Trophoblast cell (in vitro differentiated cells and primary cell): ENCODE results near the gene PLOD3.

ENCODE experiments used
- DNase-seq, 2 donors: peaks; one replicate each; pipeline ENCODE4 v3.0.0-alpha.2; 2016
- H2AFZ ChIP-seq: 2 replicates; pipeline ENCODE4 v1.6.1; 2013; ENCODE audit warnings: low read length, moderate library complexity, mild to moderate bottlenecking; ENCODE audit not compliant: insufficient read depth, poor library complexity
- H2AK5ac ChIP-seq: 2 replicates; pipeline ENCODE4 v1.6.1; 2013; ENCODE audit warnings: mild to moderate bottlenecking, low read length
- H2BK120ac ChIP-seq: 2 replicates; pipeline ENCODE4 v1.6.1; 2013; ENCODE audit warnings: low read length, mild to moderate bottlenecking, moderate library complexity; ENCODE audit not compliant: insufficient read depth, poor library complexity
- H2BK12ac ChIP-seq: 2 replicates; pipeline ENCODE4 v1.6.1; 2013; ENCODE audit warnings: mild to moderate bottlenecking, low read length, moderate library complexity
- H2BK5ac ChIP-seq: 2 replicates; pipeline ENCODE4 v1.6.1; 2013; ENCODE audit warnings: low read length, low read depth, moderate library complexity, mild to moderate bottlenecking; ENCODE audit not compliant: poor library complexity
- H3K14ac ChIP-seq: 2 replicates; pipeline ENCODE4 v1.6.1; 2013; ENCODE audit warnings: mild to moderate bottlenecking, low read length
- H3K18ac ChIP-seq: 2 replicates; pipeline ENCODE4 v1.6.1; 2013; ENCODE audit warnings: mild to moderate bottlenecking, low read length
- H3K23ac ChIP-seq: 2 replicates; pipeline ENCODE4 v1.6.1; 2013; ENCODE audit warnings: low read length
- H3K27ac ChIP-seq: 2 replicates; pipeline ENCODE4 v1.5.1; 2013; ENCODE audit warnings: low read depth, mild to moderate bottlenecking, inconsistent platforms, low read length, moderate library complexity
- H3K27me3 ChIP-seq: 2 replicates; pipeline ENCODE4 v1.6.1; 2013; ENCODE audit warnings: inconsistent platforms, mild to moderate bottlenecking, low read length, moderate library complexity; ENCODE audit not compliant: insufficient read depth
- H3K36me3 ChIP-seq, 2 experiments: 1 replicate in 1 of 2; 2 replicates in 1 of 2; pipeline ENCODE4 v1.6.1; 2013; ENCODE audit warnings: low read length in 2 of 2, mild to moderate bottlenecking in 2 of 2, moderate library complexity in 1 of 2; ENCODE audit not compliant: insufficient read depth in 2 of 2, control insufficient read depth in 1 of 2
- H3K4ac ChIP-seq: 2 replicates; pipeline ENCODE4 v1.6.1; 2013; ENCODE audit warnings: low read depth, mild to moderate bottlenecking, low read length, moderate library complexity
- H3K4me1 ChIP-seq, 2 experiments: 1 replicate in 1 of 2; 2 replicates in 1 of 2; pipeline ENCODE4 v1.6.1; 2013; ENCODE audit warnings: low read length in 2 of 2, mild to moderate bottlenecking in 2 of 2, moderate library complexity in 1 of 2; ENCODE audit not compliant: insufficient read depth in 2 of 2, control insufficient read depth in 1 of 2
- H3K4me2 ChIP-seq: 2 replicates; pipeline ENCODE4 v1.6.1; 2013; ENCODE audit warnings: inconsistent platforms, mild to moderate bottlenecking, low read length, moderate library complexity
- H3K4me3 ChIP-seq: 2 replicates; pipeline ENCODE4 v1.5.1; 2013; ENCODE audit warnings: mild to moderate bottlenecking, low read depth, low read length, inconsistent platforms
- H3K79me1 ChIP-seq: one replicate; pipeline ENCODE4 v1.6.1; 2013; ENCODE audit warnings: low read length
- H3K79me2 ChIP-seq: 2 replicates; pipeline ENCODE4 v1.6.1; 2013; ENCODE audit warnings: low read length, mild to moderate bottlenecking; ENCODE audit not compliant: control insufficient read depth, insufficient read depth, poor library complexity
- H3K9ac ChIP-seq: 2 replicates; pipeline ENCODE4 v1.6.1; 2013; ENCODE audit warnings: mild to moderate bottlenecking, low read length
- H3K9me3 ChIP-seq: 2 replicates; pipeline ENCODE4 v1.6.1; 2013; ENCODE audit warnings: low read depth, mild to moderate bottlenecking, control low read depth, inconsistent platforms, low read length; ENCODE audit not compliant: insufficient read depth
- H4K12ac ChIP-seq: 2 replicates; pipeline ENCODE4 v1.6.1; 2013; ENCODE audit warnings: low read depth, mild to moderate bottlenecking, low read length, moderate library complexity
- H4K8ac ChIP-seq: 2 replicates; pipeline ENCODE4 v1.6.1; 2013; ENCODE audit warnings: low read depth, mild to moderate bottlenecking, low read length, moderate library complexity
- H4K91ac ChIP-seq: one replicate; pipeline ENCODE4 v1.6.1; 2013; ENCODE audit warnings: low read depth, mild to moderate bottlenecking, low read length, moderate library complexity
- WGBS: extraction: QIAGEN DNeasy Blood & Tissue Kit; methylation state at CpG from one replicate; pipeline ENCODE4 v1.1.7; 2013; ENCODE audit warnings: missing lambda C conversion rate; ENCODE audit not compliant: insufficient read length, insufficient coverage; ENCODE audit errors: extremely low coverage; 5-methylcytosine and 5-hydroxymethylcytosine counted together

Gene PLOD3

GRCh38 chr7:101236292-101236835 is 19.0 kb upstream of the PLOD3 start:
- Histone ChIP-seq H3K4me2 (no peak overlapping the region), H3K27me3 (no peaks in the 10 kb centered on the region), H3K4me3 (no peak overlapping the region), H4K12ac (no peak overlapping the region), H2AFZ (no peak overlapping the region), H2BK120ac (no peak overlapping the region), H3K23ac (no peak overlapping the region), H3K18ac (no peak overlapping the region), H3K9me3 (no peaks in the 10 kb centered on the region), H3K4ac (no peak overlapping the region), H3K36me3 (peaks cover 34 to 43% of the 10 kb centered on the region in 2 experiments), H3K4me1 (peaks cover 15 to 31% of the 10 kb centered on the region in 2 experiments), H3K27ac (no peak overlapping the region), H2BK12ac (no peak overlapping the region), H4K8ac (no peak overlapping the region), H3K79me2 (no peaks in the 10 kb centered on the region), H2AK5ac (no peak overlapping the region), H3K9ac (no peak overlapping the region), H4K91ac (no peak overlapping the region), H3K14ac (no peak overlapping the region), H2BK5ac (no peak overlapping the region), H3K79me1 (peaks cover 13% of the 10 kb centered on the region)
- no CpG with 5 or more reads among the region's 21 CpGs for WGBS
- no peak for DNase-seq

- no peak overlapping the region for H2AK5ac ChIP-seq
- H2AFZ ChIP-seq, result no peak overlapping the region
- no peak overlapping the region for H3K4me2 ChIP-seq
- H4K12ac ChIP-seq, result no peak overlapping the region
- WGBS, result no CpG with 5 or more reads among the region's 9 CpGs
- H3K14ac ChIP-seq, result no peak overlapping the region
- no peak overlapping the region for H3K23ac ChIP-seq
- no peak overlapping the region for H2BK5ac ChIP-seq
- H3K4me3 ChIP-seq, result no peak overlapping the region
- H3K27me3 ChIP-seq, result no peaks in the 10 kb centered on the region
- no peaks in the 10 kb centered on the region for H3K9me3 ChIP-seq
- H3K79me2 ChIP-seq, result no peaks in the 10 kb centered on the region
- no peak overlapping the region for H3K4ac ChIP-seq
- H3K27ac ChIP-seq, result no peak overlapping the region
- H3K9ac ChIP-seq, result no peak overlapping the region
- H4K8ac ChIP-seq, result no peak overlapping the region
- H2BK12ac ChIP-seq, result no peak overlapping the region
- peaks cover 30 to 39% of the 10 kb centered on the region in 2 experiments for H3K36me3 ChIP-seq
- no peak overlapping the region for H4K91ac ChIP-seq
- no peak for DNase-seq
- H2BK120ac ChIP-seq, result no peak overlapping the region
- H3K79me1 ChIP-seq, result peaks cover 13% of the 10 kb centered on the region
- H3K4me1 ChIP-seq, result peaks cover 16 to 31% of the 10 kb centered on the region in 2 experiments
- no peak overlapping the region for H3K18ac ChIP-seq
These were observed 18.1 kb upstream of the PLOD3 start for GRCh38 chr7:101235522-101235921.

- Histone ChIP-seq H3K4me1 (peaks cover 16 to 31% of the 10 kb centered on the region in 2 experiments), H3K27me3 (no peaks in the 10 kb centered on the region), H3K9ac (no peak overlapping the region), H3K9me3 (no peaks in the 10 kb centered on the region), H3K14ac (no peak overlapping the region), H2BK120ac (no peak overlapping the region), H3K4ac (no peak overlapping the region), H3K4me2 (no peak overlapping the region), H3K79me1 (peaks cover 13% of the 10 kb centered on the region), H2AFZ (no peak overlapping the region), H3K18ac (no peak overlapping the region), H4K8ac (no peak overlapping the region), H2BK5ac (no peak overlapping the region), H3K36me3 (peaks cover 27 to 34% of the 10 kb centered on the region in 2 experiments), H2AK5ac (no peak overlapping the region), H4K91ac (no peak overlapping the region), H3K79me2 (no peaks in the 10 kb centered on the region), H2BK12ac (no peak overlapping the region), H3K4me3 (no peak overlapping the region), H4K12ac (no peak overlapping the region), H3K23ac (no peak overlapping the region), H3K27ac (no peak overlapping the region)
- no CpG with 5 or more reads among the region's 11 CpGs for WGBS
- no peak for DNase-seq
These were observed 17.7 kb upstream of the PLOD3 start for GRCh38 chr7:101235050-101235449.

- Histone ChIP-seq H3K18ac (no peak overlapping the region), H3K4me1 (peaks cover 16 to 29% of the 10 kb centered on the region in 2 experiments), H3K36me3 (peaks cover 22 to 33% of the 10 kb centered on the region in 2 experiments), H3K27ac (no peak overlapping the region), H2AK5ac (no peak overlapping the region), H4K12ac (no peak overlapping the region), H2AFZ (no peak overlapping the region), H3K4ac (no peak overlapping the region), H3K4me2 (no peak overlapping the region), H3K9ac (no peak overlapping the region), H3K9me3 (no peaks in the 10 kb centered on the region), H3K23ac (no peak overlapping the region), H2BK5ac (no peak overlapping the region), H2BK12ac (no peak overlapping the region), H2BK120ac (no peak overlapping the region), H3K79me1 (peaks cover 13% of the 10 kb centered on the region), H4K8ac (no peak overlapping the region), H3K14ac (no peak overlapping the region), H4K91ac (no peak overlapping the region), H3K27me3 (no peaks in the 10 kb centered on the region), H3K79me2 (no peaks in the 10 kb centered on the region), H3K4me3 (no peak overlapping the region)
- no CpG with 5 or more reads among the region's 5 CpGs for WGBS
- DNase-seq, result no peak
These were observed 17.3 kb upstream of the PLOD3 start for GRCh38 chr7:101234636-101235035.
